ENCODE data around the gene PODXL.

PODXL gene

GRCh38 chr7:131595699-131596098 lies 39.3 kb upstream of the PODXL start:
- TF ChIP-seq USF1 (IDR thresholded peaks at IDR 0.05) (no peak), EP300 (IDR thresholded peaks at IDR 0.05; ENCODE audit: borderline replicate concordance) (no peak), CREB1 (IDR thresholded peaks at IDR 0.05; ENCODE audit: low read depth) (no peak), ZBTB7A (IDR thresholded peaks at IDR 0.05; ENCODE audit: low read depth) (no peak), MAX (IDR thresholded peaks at IDR 0.05) (no peak), EGR1 (IDR thresholded peaks at IDR 0.05) (no peak), YY1 (IDR thresholded peaks at IDR 0.05; ENCODE audit: low read depth) (no peak), TEAD4 (IDR thresholded peaks at IDR 0.05) (no peak), FOXM1 (IDR thresholded peaks at IDR 0.05; ENCODE audit: borderline replicate concordance, low read depth) (no peak), TCF12 (IDR thresholded peaks at IDR 0.05; ENCODE audit: low read depth) (no peak), CEBPB (IDR thresholded peaks at IDR 0.05) (no peak), REST (IDR thresholded peaks at IDR 0.05; ENCODE audit: low read depth) (no peak), RAD21 (IDR thresholded peaks at IDR 0.05; ENCODE audit: low read depth) (no peak), TAF1 (IDR thresholded peaks at IDR 0.05; ENCODE audit: low read depth) (no peak)

- TF ChIP-seq CREB1 (IDR thresholded peaks at IDR 0.05; ENCODE audit: low read depth), result no peak
- TF ChIP-seq REST (IDR thresholded peaks at IDR 0.05; ENCODE audit: low read depth), result peak; percentile 81
These were observed 35.4 kb upstream of the PODXL start for GRCh38 chr7:131591687-131592319.

GRCh38 chr7:131587315-131587923 lies 31.0 kb upstream of the PODXL start:
- no peak for TF ChIP-seq CEBPB (IDR thresholded peaks at IDR 0.05)
- TF ChIP-seq MAX (IDR thresholded peaks at IDR 0.05), result no peak
- no peak for TF ChIP-seq ZBTB7A (IDR thresholded peaks at IDR 0.05; ENCODE audit: low read depth)
- no peak for TF ChIP-seq CREB1 (IDR thresholded peaks at IDR 0.05; ENCODE audit: low read depth)
- TF ChIP-seq EGR1 (IDR thresholded peaks at IDR 0.05), result no peak
- TF ChIP-seq NFIC (IDR thresholded peaks at IDR 0.05), result no peak
- no peak for TF ChIP-seq TEAD4 (IDR thresholded peaks at IDR 0.05)
- no peak for TF ChIP-seq REST (IDR thresholded peaks at IDR 0.05; ENCODE audit: low read depth)
- no peak for TF ChIP-seq EP300 (IDR thresholded peaks at IDR 0.05; ENCODE audit: borderline replicate concordance)
- no peak for TF ChIP-seq TAF1 (IDR thresholded peaks at IDR 0.05; ENCODE audit: low read depth)
- TF ChIP-seq USF1 (IDR thresholded peaks at IDR 0.05), result no peak
- no peak for TF ChIP-seq RAD21 (IDR thresholded peaks at IDR 0.05; ENCODE audit: low read depth)
- no peak for TF ChIP-seq TCF12 (IDR thresholded peaks at IDR 0.05; ENCODE audit: low read depth)
- no peak for TF ChIP-seq FOXM1 (IDR thresholded peaks at IDR 0.05; ENCODE audit: borderline replicate concordance, low read depth)
- no peak for TF ChIP-seq YY1 (IDR thresholded peaks at IDR 0.05; ENCODE audit: low read depth)

GRCh38 chr7:131586759-131587158 lies 30.3 kb upstream of the PODXL start:
- TF ChIP-seq EGR1 (IDR thresholded peaks at IDR 0.05) (no peak), CEBPB (IDR thresholded peaks at IDR 0.05) (no peak), FOXM1 (IDR thresholded peaks at IDR 0.05; ENCODE audit: borderline replicate concordance, low read depth) (no peak), USF1 (IDR thresholded peaks at IDR 0.05) (no peak), YY1 (IDR thresholded peaks at IDR 0.05; ENCODE audit: low read depth) (no peak), TAF1 (IDR thresholded peaks at IDR 0.05; ENCODE audit: low read depth) (no peak), REST (IDR thresholded peaks at IDR 0.05; ENCODE audit: low read depth) (no peak), CREB1 (IDR thresholded peaks at IDR 0.05; ENCODE audit: low read depth) (no peak), TCF12 (IDR thresholded peaks at IDR 0.05; ENCODE audit: low read depth) (no peak), RAD21 (IDR thresholded peaks at IDR 0.05; ENCODE audit: low read depth) (no peak), ZBTB7A (IDR thresholded peaks at IDR 0.05; ENCODE audit: low read depth) (no peak), MAX (IDR thresholded peaks at IDR 0.05) (no peak), NFIC (IDR thresholded peaks at IDR 0.05) (no peak)

Data from Ishikawa (cell line).